OCI-LY3 (cell line): Measurements from ENCODE around the gene ZKSCAN1.

ENCODE experiments used
- CTCF ChIP-seq: fragments of 200-600, 300-600 bp; sonication (generic); IDR thresholded peaks from 2 replicates; pipeline ENCODE4 v1.5.1; 2014; ENCODE audit warnings: antibody characterized with exemption, low read length, low read depth
- EZH2phosphoT487 ChIP-seq: fragments of 200-600 bp; shearing (Covaris generic); IDR thresholded peaks from 2 replicates; pipeline ENCODE4 v1.6.1; 2018; ENCODE audit warnings: antibody characterized with exemption, mixed run types, low read depth

- peak; percentile 36; the same call in 1 of the 2 replicates for TF ChIP-seq CTCF
- TF ChIP-seq EZH2phosphoT487: no peak
These were observed 34.3 kb downstream of the ZKSCAN1 start, which contains the start of gene ZSCAN21 for GRCh38 chr7:100049441-100050291.
